IgD-negative memory B cell (primary cell): Measurements from ENCODE around the gene WDR76. TPM values are rescaled to one million over a fixed set of nuclear protein-coding genes. Genes with fewer than 3 reads are reported as not detected.

Experiments used
- H3K27ac Mint-ChIP-seq, 3 donors: one replicate each; pipeline ENCODE4 v1.8.0; 2020 to 2022; ENCODE audit warnings: mild to moderate bottlenecking in 3 of 3, mixed read lengths in 3 of 3, moderate library complexity in 1 of 3
- H3K27me3 Mint-ChIP-seq: one replicate; pipeline ENCODE4 v1.8.0; 2021; ENCODE audit warnings: mixed read lengths
- H3K36me3 Mint-ChIP-seq: one replicate; pipeline ENCODE4 v1.8.0; 2020; ENCODE audit warnings: mild to moderate bottlenecking, mixed read lengths
- H3K4me1 Mint-ChIP-seq, 3 donors: one replicate each; pipeline ENCODE4 v1.8.0; 2020 to 2022; ENCODE audit warnings: mixed read lengths in 3 of 3, mild to moderate bottlenecking in 1 of 3
- H3K4me3 Mint-ChIP-seq, 4 donors: one replicate each; pipeline ENCODE4 v1.8.0; 2020 to 2022; ENCODE audit warnings: mild to moderate bottlenecking in 4 of 4, mixed read lengths in 4 of 4, moderate library complexity in 3 of 4
- H3K9me3 Mint-ChIP-seq, 3 donors: one replicate each; pipeline ENCODE4 v1.8.0; 2020 to 2021; ENCODE audit warnings: mixed read lengths in 3 of 3, mild to moderate bottlenecking in 1 of 3
- polyA plus RNA-seq: library from polyadenylated mRNA; unstranded; fragments of 300-500 nt; fragmentation: Illumina TruSeq; gene quantifications from one replicate; pipeline ENCODE4 v1.2.3, GENCODE V29; 2021

Gene WDR76
- polyA plus RNA-seq, 1 donor from 2014 or later = 6.8 TPM

DNA sequence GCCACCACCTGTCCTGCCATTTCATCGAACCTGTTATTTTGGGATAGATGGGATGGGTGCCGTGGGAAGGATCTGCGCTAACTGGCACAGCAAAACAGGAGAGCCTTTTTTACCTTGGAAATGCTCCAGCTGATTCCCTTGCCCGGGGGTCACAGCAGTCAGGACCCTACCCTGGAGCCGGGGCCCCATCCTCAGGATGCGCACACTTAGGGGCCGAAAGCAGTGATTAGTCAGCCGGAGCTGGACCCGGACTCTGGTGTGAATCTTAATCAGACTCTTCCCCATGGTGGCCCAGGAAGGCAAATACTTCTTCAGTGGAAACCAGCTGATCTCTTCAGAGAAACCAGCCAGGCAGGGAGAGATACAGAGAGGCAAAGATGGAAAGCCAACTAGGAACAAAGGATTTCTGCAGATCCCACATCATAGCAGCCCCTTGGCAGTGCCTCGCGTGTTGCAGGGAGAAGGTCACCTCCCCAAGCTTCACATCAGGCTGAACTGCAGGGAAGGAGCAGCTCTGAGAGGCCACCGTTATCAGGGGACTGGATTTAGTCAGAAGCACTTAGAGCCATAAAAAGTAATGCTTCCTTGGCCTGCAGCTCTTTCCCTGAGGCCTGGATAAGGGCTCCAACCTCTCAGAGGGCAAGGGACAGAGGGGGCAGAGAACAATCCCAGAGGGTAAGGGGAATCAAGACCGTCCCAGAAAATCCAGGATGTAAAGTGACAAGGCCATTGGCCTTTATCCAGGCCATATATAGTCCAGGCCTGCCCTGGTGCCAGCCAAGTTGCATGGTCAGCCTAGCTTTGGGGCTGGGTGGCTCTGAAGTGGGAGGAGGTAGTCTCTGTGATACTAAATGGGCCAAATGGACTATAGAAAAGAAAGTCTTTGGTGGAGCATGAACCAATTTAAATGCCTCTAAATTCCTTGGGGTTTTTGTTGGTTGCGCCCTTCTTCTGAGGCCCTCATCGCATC, 52.9 kb downstream of the WDR76 start:
- H3K4me1 Mint-ChIP-seq = no peaks in the 10 kb centered on the region
- H3K27me3 Mint-ChIP-seq = no peaks in the 10 kb centered on the region
- no peaks in the 10 kb centered on the region for H3K9me3 Mint-ChIP-seq
- H3K36me3 Mint-ChIP-seq = peaks cover 2% of the 10 kb centered on the region
- H3K4me3 Mint-ChIP-seq = peak overlapping the region in 1 of 4 donors; percentile 63
- no peak overlapping the region for H3K27ac Mint-ChIP-seq

DNA sequence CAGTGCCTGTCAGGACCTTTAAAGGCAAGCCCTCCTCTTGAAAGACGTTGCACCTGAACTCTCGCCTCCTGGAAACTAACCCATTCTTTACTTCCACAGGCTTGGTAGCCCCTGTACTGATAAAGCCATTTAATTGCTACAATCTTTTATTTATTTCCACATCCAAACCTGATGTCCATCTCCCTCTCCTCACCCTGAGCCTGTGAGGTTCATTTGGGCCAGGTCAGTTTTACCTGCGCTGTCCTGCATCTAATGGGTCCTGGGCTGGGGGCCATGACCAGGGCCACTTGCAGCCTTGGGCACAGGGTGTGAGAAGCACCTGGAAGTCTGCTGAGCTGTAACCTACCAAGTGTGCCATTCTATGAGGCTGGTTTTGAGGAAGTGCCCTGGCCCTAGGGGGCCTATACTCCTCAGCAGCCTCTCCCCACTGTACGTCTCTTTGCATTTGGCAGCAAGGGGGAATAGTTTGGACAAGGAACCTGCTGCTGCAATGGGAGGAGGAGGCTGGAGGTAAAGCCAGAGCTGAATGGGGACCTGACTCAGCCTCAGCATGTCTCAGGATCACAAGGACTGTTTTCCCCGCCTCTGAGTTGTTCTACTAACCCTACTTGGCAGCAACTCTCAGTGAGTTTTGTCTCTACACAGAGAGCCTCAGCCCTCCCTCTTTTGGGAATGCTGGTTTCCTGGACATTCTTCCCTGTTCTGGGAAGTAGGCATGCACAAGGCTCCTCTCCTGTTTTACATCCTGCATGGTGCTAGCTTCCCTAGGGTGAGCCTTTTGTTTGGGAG, 53.8 kb downstream of the WDR76 start:
- H3K4me3 Mint-ChIP-seq = peak overlapping the region in 1 of 4 donors; percentile 63
- no peaks in the 10 kb centered on the region for H3K9me3 Mint-ChIP-seq
- no peaks in the 10 kb centered on the region for H3K27me3 Mint-ChIP-seq
- H3K4me1 Mint-ChIP-seq = no peaks in the 10 kb centered on the region
- peak overlapping the region in 1 of 3 donors; percentile 47 for H3K27ac Mint-ChIP-seq
- no peaks in the 10 kb centered on the region for H3K36me3 Mint-ChIP-seq

DNA sequence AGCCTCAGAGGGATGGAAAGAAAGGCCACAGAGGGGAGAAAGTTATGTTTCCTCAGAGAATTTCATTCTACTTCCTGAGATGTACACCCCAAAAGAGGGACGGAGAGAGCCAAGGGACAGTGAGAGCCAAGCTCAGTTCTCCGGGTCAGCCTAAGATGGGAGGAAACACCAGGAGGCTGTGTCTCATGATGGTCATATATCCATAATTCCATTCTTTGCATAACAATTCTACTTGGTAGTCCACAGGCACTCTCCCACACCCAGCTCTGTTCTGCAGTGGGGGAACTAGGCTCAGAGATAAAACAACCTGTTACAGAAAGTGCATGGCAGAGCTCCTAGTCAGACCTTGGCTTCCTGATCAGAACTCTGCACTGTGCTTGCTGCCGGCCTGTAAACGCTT, 54.4 kb downstream of the WDR76 start:
- Mint-ChIP-seq H3K36me3 (no peaks in the 10 kb centered on the region), H3K4me1 (no peaks in the 10 kb centered on the region), H3K27me3 (no peaks in the 10 kb centered on the region), H3K4me3 (no peak overlapping the region), H3K27ac (no peak overlapping the region), H3K9me3 (no peaks in the 10 kb centered on the region)

DNA sequence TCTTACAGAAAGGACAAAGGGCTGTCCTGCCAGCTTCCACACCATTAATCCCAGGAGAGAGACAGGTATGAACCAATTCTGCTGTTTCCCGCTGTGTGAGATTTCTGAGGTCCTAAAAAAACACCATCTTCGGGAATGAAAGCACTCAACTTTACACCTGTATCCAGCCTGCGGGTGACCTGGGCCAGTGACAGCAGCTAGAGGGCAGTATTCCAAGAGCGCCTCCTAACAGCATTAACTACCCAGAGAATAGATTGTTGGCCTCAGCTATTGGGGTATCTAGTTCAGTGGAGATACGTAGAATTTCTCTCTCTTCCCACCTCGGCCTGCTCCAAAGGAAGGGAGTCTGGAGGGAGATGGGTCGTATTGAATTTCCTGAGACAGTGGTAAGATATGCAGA, 55.1 kb downstream of the WDR76 start:
- Mint-ChIP-seq H3K27ac (no peak overlapping the region), H3K36me3 (no peaks in the 10 kb centered on the region), H3K9me3 (no peaks in the 10 kb centered on the region), H3K4me3 (peak overlapping the region in 1 of 4 donors; percentile 47), H3K4me1 (no peaks in the 10 kb centered on the region), H3K27me3 (no peaks in the 10 kb centered on the region)

DNA sequence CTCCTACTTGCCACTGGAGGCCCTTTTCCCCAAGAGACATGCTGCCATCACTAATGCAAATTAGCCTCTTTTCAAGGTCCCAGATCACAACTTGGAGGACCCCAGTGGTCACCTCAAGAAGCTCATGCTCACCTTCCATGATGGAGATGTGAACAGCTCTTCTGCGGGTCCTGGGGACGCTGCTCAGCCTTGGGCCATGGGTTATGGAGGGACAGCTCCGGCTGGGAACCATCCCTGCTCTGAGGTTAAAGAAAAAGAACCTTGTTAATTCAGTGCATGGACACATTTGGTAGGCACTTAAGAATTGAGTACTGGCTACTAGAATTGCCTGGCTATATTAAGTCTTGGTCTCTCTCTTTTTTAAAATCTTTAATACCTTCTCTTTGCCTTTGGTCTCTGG, 56.8 kb downstream of the WDR76 start:
- Mint-ChIP-seq H3K27ac (no peak overlapping the region), H3K4me3 (no peak overlapping the region), H3K27me3 (no peaks in the 10 kb centered on the region), H3K9me3 (no peaks in the 10 kb centered on the region), H3K36me3 (no peaks in the 10 kb centered on the region), H3K4me1 (no peaks in the 10 kb centered on the region)

DNA sequence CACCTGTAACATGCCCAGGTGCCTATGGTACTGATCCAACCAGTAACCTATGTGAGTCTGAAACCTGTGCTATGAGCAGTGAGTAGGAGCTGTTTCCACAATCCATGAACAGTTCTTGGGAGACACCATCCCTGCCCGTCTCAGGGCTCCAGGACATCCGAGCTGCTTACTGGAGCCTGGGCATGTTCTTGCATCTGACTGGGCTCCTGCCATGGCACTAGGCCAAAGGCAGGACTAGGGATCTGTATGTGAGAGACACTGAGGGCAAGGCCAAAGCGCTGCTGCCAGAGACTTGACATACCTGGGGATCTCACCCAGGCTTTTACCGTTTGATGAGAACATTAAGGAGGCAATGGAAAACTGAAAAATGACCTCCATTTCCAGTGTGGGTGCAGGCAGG, 59.8 kb downstream of the WDR76 start:
- H3K4me1 Mint-ChIP-seq = no peaks in the 10 kb centered on the region
- H3K36me3 Mint-ChIP-seq = no peaks in the 10 kb centered on the region
- H3K27ac Mint-ChIP-seq = no peak overlapping the region
- no peaks in the 10 kb centered on the region for H3K27me3 Mint-ChIP-seq
- no peaks in the 10 kb centered on the region for H3K9me3 Mint-ChIP-seq
- H3K4me3 Mint-ChIP-seq = no peak overlapping the region

GRCh38 chr15:43887901-43888300, 61.1 kb downstream of the WDR76 start:
- Mint-ChIP-seq H3K27ac (no peak overlapping the region), H3K36me3 (no peaks in the 10 kb centered on the region), H3K4me1 (no peaks in the 10 kb centered on the region), H3K27me3 (no peaks in the 10 kb centered on the region), H3K9me3 (no peaks in the 10 kb centered on the region), H3K4me3 (no peak overlapping the region)

DNA sequence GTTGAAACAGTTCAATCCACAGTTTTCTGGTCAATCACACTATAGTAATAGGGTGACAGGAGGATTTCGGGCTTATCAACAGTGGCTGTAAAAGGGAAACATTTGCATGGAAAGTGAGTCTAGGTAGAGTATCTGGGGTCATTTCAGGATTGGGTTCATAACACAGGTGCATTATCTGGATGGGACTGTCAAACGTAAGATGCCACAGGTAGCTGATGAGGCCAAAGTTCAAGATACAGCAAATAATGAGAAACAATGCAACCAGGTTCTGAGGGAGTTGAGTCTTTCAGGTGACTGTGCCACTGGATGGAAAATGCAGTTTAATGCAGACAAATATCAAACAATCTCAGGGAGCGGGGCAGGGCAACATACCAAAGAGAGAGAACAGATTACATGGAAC, 62.2 kb downstream of the WDR76 start:
- no peaks in the 10 kb centered on the region for H3K4me1 Mint-ChIP-seq
- no peaks in the 10 kb centered on the region for H3K9me3 Mint-ChIP-seq
- no peaks in the 10 kb centered on the region for H3K27me3 Mint-ChIP-seq
- H3K4me3 Mint-ChIP-seq = no peak overlapping the region
- no peaks in the 10 kb centered on the region for H3K36me3 Mint-ChIP-seq
- H3K27ac Mint-ChIP-seq = no peak overlapping the region

DNA sequence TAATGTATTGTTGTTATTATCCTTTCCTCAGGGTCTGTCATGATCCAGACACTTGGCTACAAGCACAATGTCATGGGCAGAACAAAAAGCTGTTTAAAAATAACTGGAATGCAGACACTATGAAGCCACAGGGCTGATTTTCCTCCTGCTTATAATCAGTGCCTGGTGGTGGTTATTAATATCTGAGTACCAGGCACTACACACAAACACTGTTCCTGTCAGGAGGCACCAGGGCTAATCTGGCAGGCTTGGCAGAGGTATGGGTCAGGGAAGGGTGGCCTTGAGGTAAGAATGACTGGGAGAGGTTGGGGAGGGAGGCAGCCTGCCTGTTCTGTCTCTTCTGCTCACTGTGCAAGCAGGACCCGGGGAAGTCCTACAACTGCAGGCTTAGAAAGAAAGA, 67.2 kb downstream of the WDR76 start:
- Mint-ChIP-seq H3K4me3 (no peak overlapping the region), H3K9me3 (no peaks in the 10 kb centered on the region), H3K36me3 (peaks cover 2% of the 10 kb centered on the region), H3K27me3 (no peaks in the 10 kb centered on the region), H3K4me1 (peaks cover 0 to 1% (median 0%) of the 10 kb centered on the region in 3 donors), H3K27ac (no peak overlapping the region)

- Mint-ChIP-seq H3K36me3 (peaks cover 2% of the 10 kb centered on the region), H3K4me1 (peaks cover 0 to 1% (median 0%) of the 10 kb centered on the region in 3 donors), H3K9me3 (no peaks in the 10 kb centered on the region), H3K4me3 (no peak overlapping the region), H3K27ac (no peak overlapping the region), H3K27me3 (no peaks in the 10 kb centered on the region)
Measured at GRCh38 chr15:43895586-43895985, 68.8 kb downstream of the WDR76 start.

GRCh38 chr15:43896543-43896942, 69.7 kb downstream of the WDR76 start:
- Mint-ChIP-seq H3K27ac (no peak overlapping the region), H3K4me3 (no peak overlapping the region), H3K36me3 (peaks cover 2% of the 10 kb centered on the region), H3K9me3 (no peaks in the 10 kb centered on the region), H3K27me3 (no peaks in the 10 kb centered on the region), H3K4me1 (peaks cover 0 to 1% (median 0%) of the 10 kb centered on the region in 3 donors)

GRCh38 chr15:43898891-43899290, 72.1 kb downstream of the WDR76 start:
- no peak overlapping the region for H3K27ac Mint-ChIP-seq
- H3K4me1 Mint-ChIP-seq = peaks cover 0 to 3% (median 2%) of the 10 kb centered on the region in 3 donors
- peaks cover 2% of the 10 kb centered on the region for H3K36me3 Mint-ChIP-seq
- no peaks in the 10 kb centered on the region for H3K27me3 Mint-ChIP-seq
- no peak overlapping the region for H3K4me3 Mint-ChIP-seq
- H3K9me3 Mint-ChIP-seq = no peaks in the 10 kb centered on the region

DNA sequence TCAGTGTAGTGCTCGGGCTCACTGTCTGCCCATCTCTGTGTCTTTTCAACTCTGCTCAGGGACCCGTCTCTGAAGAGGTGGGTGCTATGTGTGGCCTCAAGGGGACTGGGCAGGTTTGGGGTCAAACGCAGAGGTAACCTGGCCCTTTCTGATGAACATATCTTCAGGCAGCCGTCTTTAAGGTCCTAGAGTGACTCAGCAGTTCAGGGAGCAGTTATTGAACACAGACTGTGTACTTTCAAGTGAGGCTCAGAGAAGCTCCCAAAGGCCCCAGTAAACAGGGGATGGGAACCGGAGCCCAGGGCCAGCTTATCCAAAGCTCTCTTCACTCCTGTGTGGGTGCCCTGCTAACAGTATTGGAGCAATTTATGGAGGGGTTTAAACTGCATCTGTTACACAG, 73.1 kb downstream of the WDR76 start:
- Mint-ChIP-seq H3K4me1 (peaks cover 0 to 4% (median 3%) of the 10 kb centered on the region in 3 donors), H3K27me3 (no peaks in the 10 kb centered on the region), H3K27ac (no peak overlapping the region), H3K36me3 (peaks cover 2% of the 10 kb centered on the region), H3K4me3 (no peak overlapping the region), H3K9me3 (no peaks in the 10 kb centered on the region)

DNA sequence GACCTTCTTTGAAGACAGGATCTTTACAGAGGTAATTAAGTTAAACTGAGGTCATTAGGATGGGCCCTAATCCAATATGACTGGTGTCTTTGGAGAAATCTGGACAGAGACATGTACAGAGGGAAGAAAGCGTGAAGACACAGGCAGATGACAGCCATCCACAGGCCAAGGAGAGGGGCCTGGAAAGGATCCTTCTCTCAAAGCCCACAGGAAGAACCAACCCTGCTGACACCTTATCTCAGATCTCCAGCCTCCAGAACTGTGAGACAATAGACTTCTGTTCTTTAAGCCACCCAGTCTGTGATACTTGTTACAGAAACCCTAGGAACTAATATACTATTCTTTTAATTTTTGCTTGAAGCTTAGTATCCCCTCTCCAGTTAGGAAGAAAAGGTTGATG, 74.2 kb downstream of the WDR76 start:
- Mint-ChIP-seq H3K27me3 (no peaks in the 10 kb centered on the region), H3K27ac (no peak overlapping the region), H3K36me3 (peaks cover 2% of the 10 kb centered on the region), H3K4me1 (peaks cover 0 to 4% (median 3%) of the 10 kb centered on the region in 3 donors), H3K4me3 (no peak overlapping the region), H3K9me3 (no peaks in the 10 kb centered on the region)

DNA sequence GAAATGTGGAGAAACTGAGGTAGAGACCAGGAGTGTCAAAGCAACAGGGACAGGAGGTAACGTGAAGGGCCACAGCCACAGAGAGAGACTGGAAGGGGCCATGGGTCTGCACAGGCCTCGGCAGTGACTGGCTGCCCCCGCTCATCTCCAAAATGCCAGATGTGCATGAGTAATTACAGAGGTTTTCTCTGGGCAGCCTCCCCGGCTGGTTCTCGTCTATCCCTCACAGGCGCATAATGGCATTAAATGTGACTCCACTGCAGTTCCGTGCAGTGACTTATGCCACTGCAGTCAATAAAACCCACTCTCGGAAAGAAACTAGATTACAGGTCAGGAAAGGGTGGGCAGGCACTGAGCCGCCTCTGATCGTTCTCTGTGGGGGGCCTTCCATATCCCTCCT, 74.7 kb downstream of the WDR76 start:
- Mint-ChIP-seq H3K4me1 (peaks cover 0 to 4% (median 3%) of the 10 kb centered on the region in 3 donors), H3K27ac (no peak overlapping the region), H3K4me3 (no peak overlapping the region)

More for the DNA sequence above, 74.7 kb downstream of the WDR76 start:
- Mint-ChIP-seq H3K9me3 (no peaks in the 10 kb centered on the region), H3K36me3 (peaks cover 2% of the 10 kb centered on the region), H3K27me3 (no peaks in the 10 kb centered on the region)
